Fibroblast of skin of abdomen (primary cell): Measurements from ENCODE around the gene KCNQ1OT1.
A peak's percentile ranks its signal among the peaks of the same experiment; 100 is the strongest.

Source experiments
- DNase-seq: peaks from one replicate; pipeline ENCODE4 v3.0.0-alpha.2; 2013

The KCNQ1OT1 gene

GRCh38 chr11:2736577-2737225 is 36.9 kb upstream of the KCNQ1OT1 start:
- no peak for DNase-seq

GRCh38 chr11:2735053-2735589 is 35.3 kb upstream of the KCNQ1OT1 start:
- no peak for DNase-seq

DNA sequence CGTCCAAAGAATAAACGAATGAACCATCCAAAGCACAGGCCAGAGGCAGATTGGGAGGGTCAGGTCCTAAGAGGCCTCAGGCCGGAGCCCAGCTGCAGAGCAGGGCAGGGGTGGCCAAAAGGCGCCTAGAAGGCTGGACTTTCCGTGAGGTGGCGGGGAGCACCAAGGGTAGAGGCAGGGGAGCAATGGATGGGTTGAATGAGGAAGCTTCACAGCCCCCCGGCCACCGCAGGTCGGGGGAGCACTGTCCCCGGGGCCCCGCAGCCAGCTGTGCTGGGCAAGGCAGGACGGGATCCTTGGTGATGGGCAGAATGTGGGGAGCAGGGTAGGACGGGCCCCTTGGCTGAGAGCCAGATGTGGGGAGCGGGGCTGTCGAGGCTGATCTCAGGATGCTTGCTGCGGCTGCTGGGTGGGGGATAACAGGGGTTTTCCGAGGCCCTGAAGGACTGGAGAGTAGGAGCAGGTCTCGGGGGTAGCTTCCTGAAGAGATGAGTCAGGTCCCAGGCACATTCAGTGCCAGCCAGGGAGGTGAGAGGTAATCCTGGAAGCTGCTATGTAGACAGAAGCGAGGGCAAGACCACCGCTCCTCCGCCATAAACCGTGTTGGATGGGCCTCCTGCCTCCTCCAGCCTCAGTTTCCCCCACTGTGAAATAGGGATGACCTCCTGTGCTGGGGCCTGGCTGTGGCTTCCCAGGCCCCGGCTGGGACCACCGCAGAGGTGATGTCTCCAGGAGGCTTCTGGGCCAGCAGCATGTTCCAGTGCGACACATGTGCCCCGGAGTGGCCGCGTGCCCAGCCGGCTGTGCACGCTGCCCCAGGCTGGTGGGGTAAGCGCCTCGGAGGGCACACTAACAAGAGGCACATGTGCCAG is 34.6 kb upstream of the KCNQ1OT1 start:
- DNase-seq: no peak

GRCh38 chr11:2732940-2733628 is 33.3 kb upstream of the KCNQ1OT1 start:
- DNase-seq: no peak

GRCh38 chr11:2732261-2732939 is 32.6 kb upstream of the KCNQ1OT1 start:
- DNase-seq: no peak

DNA sequence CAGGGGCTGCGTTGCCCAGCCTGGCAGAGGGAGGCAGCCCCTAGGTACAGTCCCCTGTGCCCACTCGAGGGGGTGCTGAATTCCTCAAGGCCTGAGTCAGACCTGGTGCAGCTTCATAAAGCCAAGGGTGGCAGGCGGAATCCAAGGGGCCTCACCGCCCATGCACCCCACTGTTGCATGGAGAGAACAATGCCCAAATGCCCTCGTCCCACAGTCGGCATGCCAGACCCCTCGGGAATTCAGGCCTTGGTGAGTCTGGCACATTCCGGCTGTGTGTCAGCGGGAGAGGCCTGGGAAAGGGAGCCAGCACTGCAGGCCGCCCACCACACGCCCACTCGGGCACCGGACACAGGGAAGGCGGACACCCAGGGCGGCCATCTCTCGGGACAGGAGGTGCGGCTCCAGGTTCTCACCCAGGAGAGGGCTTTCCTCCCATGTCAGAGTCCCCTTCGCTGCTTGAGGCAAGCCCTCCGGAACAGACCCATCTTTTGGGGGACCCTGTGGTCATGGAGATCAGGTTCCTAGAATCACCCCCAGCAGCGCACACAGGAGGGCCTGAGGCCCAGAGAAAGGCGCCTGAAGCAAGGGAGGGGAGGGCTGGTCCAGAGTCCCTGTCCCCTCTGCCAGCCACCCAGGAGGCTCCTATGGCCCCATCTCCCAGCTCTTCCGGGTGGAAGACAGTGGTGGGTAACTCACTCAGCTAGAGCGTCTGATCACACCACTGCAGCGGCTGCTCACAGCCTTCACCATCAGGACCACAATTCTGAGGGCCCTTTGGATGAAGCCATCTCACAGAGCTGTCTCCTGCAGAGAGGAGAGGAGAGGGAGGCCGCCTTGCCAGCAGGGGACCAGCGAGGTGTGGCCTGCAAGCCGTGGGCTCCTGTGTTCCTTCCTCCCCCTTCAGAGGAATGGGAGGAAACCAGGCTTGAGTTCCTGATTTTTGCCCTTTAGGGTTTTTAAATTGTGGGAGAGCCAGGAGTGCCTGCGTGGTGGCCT is 31.6 kb upstream of the KCNQ1OT1 start:
- DNase-seq: no peak

- DNase-seq: no peak
These were observed 30.7 kb upstream of the KCNQ1OT1 start for GRCh38 chr11:2730272-2731129.

GRCh38 chr11:2729841-2730240 is 30.0 kb upstream of the KCNQ1OT1 start:
- DNase-seq: no peak

DNA sequence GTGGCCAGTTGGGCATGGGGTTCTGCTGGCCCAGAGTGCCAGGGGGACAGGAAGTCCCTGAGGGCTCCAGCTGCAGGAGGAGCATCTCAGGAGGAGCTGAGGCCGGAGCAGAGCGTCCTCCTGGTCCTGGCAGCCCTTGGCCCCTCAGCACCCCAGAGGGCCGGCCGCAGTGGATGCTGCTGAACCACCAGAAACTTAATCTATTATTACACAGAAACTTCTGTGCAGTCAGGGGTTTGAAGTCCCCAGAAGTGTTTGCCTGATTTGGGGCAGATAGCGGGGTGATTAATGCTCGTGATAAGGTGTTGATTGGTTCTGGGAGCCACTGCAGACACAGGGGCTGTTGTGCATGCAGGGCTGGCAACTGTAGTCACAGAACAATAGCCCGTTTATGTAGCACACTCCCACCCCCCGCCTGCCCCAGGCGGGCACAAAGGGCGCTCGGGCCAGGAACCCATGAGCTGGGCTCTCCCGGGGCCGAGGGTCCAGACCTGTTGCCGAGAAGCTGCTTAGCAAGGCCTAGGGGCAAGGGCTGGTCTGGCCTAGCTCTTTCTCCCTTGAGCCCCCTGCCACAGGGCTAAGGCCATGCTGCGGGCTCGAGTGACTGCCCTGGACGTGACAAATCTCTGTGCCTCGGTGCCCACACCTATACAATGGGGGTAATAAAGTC is 29.0 kb upstream of the KCNQ1OT1 start:
- DNase-seq: no peak

- DNase-seq: no peak
These were observed 28.4 kb upstream of the KCNQ1OT1 start for GRCh38 chr11:2728128-2728662.

- no peak for DNase-seq
These were observed 27.2 kb upstream of the KCNQ1OT1 start for GRCh38 chr11:2726964-2727363.

GRCh38 chr11:2725368-2726300 is 25.8 kb upstream of the KCNQ1OT1 start:
- peak; percentile 47 for DNase-seq

DNA sequence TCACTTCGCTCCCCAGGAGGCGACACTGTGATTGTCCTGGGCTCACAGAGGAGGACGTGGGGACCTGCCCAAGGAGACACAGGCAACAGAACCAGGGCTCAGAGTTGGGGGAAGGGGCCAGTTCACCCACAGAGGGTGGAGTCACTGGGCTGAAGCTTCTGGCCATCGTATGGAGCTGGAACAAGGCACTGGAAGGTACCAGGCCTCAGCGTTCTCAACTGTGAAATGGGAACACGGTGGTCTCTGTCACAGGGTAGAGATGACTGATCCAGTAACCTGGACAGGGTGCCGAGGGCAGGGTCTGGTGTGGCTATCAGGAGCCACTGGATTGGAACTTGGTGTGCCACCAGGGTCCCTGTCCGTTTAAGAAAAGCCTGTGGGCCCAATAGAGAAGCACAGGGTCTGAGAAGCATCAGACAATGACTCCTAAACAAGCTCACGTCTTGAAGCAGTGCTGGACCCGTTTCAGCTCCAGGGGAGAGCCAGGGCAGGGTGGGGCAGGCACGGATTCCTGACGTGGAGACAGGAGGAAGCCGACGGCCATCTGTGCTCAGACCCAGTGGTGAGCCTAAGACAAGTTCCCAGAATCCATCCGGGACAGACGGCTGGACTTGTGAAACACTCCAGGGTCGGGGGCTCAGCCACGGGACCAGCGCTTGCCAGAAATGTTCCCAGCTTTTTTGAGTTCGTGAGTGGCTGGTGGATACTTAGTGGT is 25.0 kb upstream of the KCNQ1OT1 start:
- peak; percentile 23 for DNase-seq

DNA sequence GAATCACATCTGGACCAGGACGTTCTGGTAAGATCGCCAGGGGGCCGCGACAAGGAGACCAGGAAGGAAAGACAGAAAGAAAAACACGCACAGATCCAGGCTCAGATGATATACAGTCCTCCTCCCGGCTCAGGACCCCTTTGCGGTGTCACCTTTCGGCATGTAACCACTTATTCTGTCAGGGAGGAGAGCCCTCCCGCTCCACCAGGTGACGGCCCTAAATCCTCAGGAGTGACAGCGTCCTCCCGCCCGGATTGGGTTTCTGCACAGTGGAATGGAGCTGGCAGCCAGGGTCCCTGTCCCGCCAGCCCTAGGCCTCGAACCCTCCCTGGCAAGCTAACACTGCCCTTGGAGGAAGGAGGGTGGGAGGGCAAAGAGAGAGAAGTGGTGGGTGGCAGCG is 24.3 kb upstream of the KCNQ1OT1 start:
- DNase-seq: no peak

DNA sequence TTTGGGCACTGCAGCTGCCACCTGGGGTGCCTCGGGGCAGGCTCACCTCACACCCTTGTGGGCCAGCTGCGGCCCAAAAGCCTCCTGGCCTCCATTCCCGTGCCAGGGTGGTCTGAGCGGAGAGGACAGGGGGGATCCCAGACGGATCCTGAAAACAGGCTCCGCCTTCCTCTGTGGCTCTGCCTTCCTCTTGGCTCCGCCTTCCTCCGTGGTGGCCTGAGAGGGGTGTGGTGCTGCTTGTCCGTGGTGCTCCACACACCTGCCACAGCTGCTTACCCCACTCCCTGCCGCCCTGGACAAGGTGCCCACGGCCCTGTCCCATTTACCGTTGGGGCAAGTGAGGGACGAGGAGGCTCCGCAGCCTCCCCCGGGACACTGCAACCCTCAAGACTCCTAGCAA is 23.2 kb upstream of the KCNQ1OT1 start:
- DNase-seq: no peak

DNA sequence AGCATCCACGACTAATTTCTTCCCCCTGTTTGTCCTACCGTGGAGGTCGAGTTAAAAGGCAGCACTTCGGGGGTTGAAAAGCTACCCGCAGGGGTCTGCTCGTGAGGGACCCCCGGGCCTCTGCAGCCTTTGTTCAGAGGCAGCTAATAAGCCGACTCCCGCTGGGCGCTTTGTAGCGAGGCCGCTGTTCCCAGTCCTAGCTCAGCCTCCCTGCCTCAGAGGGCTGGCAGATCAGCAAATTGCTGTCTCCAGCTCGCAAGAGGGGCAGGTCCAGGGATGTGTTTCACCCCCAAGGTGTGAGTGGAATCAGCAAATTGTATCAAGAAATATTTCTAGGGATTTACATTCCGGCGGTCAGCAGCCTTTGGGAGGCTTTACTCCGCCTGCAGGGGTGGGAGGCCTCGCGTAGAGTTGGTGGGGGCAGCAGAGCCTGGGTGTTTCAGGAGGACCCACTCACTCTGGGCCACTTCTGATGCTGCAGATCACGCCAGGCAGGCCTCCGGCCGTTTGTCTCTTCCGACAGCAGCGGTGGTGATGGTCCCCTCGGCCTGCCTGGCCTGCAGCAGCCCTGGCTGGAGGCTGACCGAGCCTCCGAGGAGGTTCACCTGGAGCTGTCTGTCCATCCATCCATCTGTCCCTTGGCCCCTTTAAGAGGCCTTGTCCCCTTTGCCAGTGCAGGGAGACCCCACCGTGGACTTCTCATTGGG is 21.6 kb upstream of the KCNQ1OT1 start:
- no peak for DNase-seq
